Brain microvascular endothelial cell (primary cell): ENCODE measurements around the gene MEF2C.

ENCODE experiments used
- DNase-seq: peaks from one replicate; pipeline ENCODE4 v3.0.0-alpha.2; 2020
- H3K27ac ChIP-seq: fragments of 250-450 bp; sonication (Bioruptor Pico); 2 replicates; pipeline ENCODE4 v1.5.1; 2020; ENCODE audit warnings: mild to moderate bottlenecking, moderate library complexity
- H3K27me3 ChIP-seq: fragments of 250-450 bp; sonication (Bioruptor Pico); replicated peaks from 2 replicates; pipeline ENCODE4 v1.5.1; 2020; ENCODE audit warnings: mild to moderate bottlenecking
- H3K36me3 ChIP-seq: fragments of 250-450 bp; sonication (Bioruptor Pico); replicated peaks from 2 replicates; pipeline ENCODE4 v1.5.1; 2020; ENCODE audit warnings: mild to moderate bottlenecking
- H3K4me3 ChIP-seq: 2 replicates; pipeline ENCODE4 v1.5.1; 2011; ENCODE audit warnings: low read depth, mild to moderate bottlenecking, control low read depth, low read length, moderate library complexity
- in situ Hi-C: cut with HindIII; loops from 2 replicates; pipeline ENCODE4 v1.10.0; 2017; ENCODE audit warnings: low sequenced_read_pairs, low pct_ligation_motif_present
- TF ChIP-seq, protein P1 (sequence below): IDR thresholded peaks from 2 replicates; pipeline ENCODE4 v1.5.1; 2011; ENCODE audit warnings: low read depth, mild to moderate bottlenecking, moderate library complexity, low read length, control low read depth, inconsistent platforms; ENCODE audit errors: missing control alignments

The MEF2C gene

DNA sequence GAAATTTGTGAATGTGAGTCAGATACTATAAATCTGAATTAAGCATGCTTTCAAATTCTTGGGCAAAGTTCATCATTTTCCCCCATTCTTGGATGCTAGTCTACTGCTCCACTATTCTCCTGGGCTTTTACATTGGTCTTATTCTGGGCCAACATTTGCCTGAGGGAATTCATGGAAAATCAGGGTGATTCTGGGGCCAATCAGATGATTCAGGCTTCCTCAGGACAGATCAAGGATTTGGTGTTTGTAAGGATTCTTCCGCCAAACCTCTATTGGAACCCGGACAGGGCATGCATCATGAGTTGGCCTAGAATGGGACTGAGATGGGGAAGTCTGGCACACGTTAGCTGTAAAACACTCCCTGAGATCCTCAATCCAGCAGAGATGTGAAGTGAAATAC, 113.8 kb downstream of the MEF2C start:
- peak; percentile 16 for DNase-seq
- Histone ChIP-seq H3K4me3 (no peak overlapping the region), H3K27me3 (no peaks in the 10 kb centered on the region), H3K36me3 (no peaks in the 10 kb centered on the region), H3K27ac (no peak overlapping the region)
- TF ChIP-seq, protein P1, sequence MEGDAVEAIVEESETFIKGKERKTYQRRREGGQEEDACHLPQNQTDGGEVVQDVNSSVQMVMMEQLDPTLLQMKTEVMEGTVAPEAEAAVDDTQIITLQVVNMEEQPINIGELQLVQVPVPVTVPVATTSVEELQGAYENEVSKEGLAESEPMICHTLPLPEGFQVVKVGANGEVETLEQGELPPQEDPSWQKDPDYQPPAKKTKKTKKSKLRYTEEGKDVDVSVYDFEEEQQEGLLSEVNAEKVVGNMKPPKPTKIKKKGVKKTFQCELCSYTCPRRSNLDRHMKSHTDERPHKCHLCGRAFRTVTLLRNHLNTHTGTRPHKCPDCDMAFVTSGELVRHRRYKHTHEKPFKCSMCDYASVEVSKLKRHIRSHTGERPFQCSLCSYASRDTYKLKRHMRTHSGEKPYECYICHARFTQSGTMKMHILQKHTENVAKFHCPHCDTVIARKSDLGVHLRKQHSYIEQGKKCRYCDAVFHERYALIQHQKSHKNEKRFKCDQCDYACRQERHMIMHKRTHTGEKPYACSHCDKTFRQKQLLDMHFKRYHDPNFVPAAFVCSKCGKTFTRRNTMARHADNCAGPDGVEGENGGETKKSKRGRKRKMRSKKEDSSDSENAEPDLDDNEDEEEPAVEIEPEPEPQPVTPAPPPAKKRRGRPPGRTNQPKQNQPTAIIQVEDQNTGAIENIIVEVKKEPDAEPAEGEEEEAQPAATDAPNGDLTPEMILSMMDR = no peak
- in situ Hi-C loops = no loop called here

DNA sequence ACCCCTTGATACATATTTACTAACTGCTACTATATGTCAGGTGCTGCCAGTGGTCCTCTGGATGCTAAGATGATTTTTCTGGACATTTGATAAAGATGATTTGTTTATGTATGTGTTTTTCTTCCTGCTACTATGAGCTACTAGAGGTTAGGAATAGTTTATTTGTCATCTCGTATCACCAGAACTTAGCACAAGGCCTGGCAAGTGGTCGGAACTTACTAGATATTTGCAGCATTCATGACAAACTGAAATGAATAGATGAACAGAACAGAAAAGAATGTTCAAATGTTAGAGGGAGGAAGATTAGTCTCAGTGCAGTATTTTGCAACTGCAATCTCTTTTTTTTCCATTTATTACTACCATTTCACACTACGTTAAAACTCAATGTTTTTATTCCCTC, 114.6 kb downstream of the MEF2C start:
- no peak overlapping the region for H3K27ac ChIP-seq
- DNase-seq = no peak
- no peak overlapping the region for H3K4me3 ChIP-seq
- H3K27me3 ChIP-seq = no peaks in the 10 kb centered on the region
- TF ChIP-seq, protein P1 = no peak
- H3K36me3 ChIP-seq = no peaks in the 10 kb centered on the region
- in situ Hi-C loops = no loop called here

DNA sequence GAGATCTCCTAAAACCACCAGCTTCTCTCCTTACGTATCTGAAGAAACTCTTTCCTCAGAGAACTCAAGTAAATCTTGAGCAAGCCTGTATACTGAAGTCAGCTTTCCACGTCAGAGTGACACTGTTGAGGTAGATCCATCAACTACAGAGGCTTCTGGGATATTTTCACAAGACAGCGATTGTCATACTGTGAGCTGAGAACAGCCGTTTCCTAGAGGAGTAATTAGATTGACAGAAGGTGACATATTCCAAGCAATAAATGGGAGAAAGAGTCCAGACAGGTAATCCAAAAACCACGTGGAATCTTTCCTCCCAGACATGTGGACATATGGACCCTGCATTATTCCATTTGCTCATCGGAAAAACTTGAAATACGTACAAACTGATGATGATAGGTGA, 117.2 kb downstream of the MEF2C start:
- Histone ChIP-seq H3K4me3 (no peak overlapping the region), H3K36me3 (no peaks in the 10 kb centered on the region), H3K27me3 (no peaks in the 10 kb centered on the region), H3K27ac (no peak overlapping the region)
- TF ChIP-seq, protein P1 = no peak
- in situ Hi-C loops = no loop called here
- DNase-seq = no peak

DNA sequence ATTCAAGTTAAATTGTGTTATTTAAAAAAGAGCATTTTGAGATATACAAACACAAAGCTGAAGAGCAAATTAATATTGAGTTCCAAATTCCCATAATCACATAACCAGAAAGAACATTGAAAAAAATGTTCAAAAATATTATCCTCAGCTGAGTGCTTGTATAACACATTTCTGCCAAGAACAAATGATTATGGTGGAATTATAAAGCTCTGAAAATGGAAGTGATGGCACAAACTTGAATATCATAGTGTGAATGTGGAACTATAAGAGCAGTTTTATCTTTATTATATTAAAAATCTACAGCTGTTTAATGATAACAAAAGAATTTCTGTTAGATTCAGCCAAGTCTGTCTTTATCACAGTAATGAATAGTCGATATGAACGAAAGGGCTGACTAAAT, 117.8 kb downstream of the MEF2C start:
- DNase-seq = no peak
- H3K36me3 ChIP-seq = no peaks in the 10 kb centered on the region
- no peak overlapping the region for H3K27ac ChIP-seq
- in situ Hi-C loops = no loop called here
- TF ChIP-seq, protein P1 = no peak
- no peaks in the 10 kb centered on the region for H3K27me3 ChIP-seq
- no peak overlapping the region for H3K4me3 ChIP-seq

DNA sequence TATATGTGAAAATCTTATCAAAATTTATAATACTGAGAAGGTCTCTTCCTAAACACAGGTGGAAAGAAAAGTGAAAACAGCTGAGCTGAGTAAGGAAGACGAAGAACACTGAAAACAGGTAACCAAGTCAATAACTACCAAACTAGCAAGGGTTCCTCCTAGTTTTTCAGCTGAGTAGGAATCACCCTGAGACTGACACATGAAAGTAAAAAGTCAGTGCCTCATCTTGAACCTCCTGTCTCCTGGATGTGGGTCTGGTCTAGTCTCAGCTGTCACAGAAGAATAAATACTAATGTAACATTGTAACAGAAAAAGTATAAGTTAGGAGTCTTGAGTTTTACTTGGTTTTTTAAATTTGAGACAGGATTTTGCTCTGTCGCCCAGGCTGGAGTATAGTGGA, 121.0 kb downstream of the MEF2C start:
- H3K36me3 ChIP-seq = no peaks in the 10 kb centered on the region
- TF ChIP-seq, protein P1 = no peak
- in situ Hi-C loops = no loop called here
- DNase-seq = no peak
- no peak overlapping the region for H3K27ac ChIP-seq
- H3K27me3 ChIP-seq = no peaks in the 10 kb centered on the region
- no peak overlapping the region for H3K4me3 ChIP-seq

DNA sequence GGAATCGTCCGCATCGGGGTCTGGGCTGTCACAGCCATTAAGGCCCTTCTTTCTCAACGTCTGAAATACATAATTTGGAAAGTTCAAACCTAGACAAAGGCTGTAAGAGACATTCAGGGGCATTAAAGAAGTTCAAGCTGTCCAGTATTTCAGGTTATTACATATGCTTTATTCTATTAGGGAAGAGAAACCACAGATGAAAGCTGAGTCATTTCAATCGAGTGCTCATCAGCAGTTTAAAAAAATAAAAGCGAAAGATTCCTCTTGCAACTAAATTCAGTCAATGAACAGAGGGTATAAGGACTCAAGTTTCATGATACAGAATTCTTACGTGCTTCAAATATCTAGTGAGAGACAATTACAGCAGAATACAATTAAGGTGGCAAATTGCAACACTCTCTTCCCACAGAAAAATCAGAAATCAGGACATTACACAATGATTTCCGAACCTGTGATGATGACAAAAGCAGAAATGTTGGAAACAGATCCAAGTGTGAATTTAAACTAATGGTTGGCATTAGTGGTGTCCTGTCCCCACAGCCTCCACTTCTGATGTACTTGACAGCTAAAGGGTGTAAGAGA, 121.6 kb downstream of the MEF2C start:
- H3K36me3 ChIP-seq = no peaks in the 10 kb centered on the region
- H3K27ac ChIP-seq = no peak overlapping the region
- no peak overlapping the region for H3K4me3 ChIP-seq
- DNase-seq = peak; percentile 6
- H3K27me3 ChIP-seq = no peaks in the 10 kb centered on the region
- in situ Hi-C loops = no loop called here
- TF ChIP-seq, protein P1 = no peak
